ENCODE data around the gene NEUROD4.

NEUROD4 gene

DNA sequence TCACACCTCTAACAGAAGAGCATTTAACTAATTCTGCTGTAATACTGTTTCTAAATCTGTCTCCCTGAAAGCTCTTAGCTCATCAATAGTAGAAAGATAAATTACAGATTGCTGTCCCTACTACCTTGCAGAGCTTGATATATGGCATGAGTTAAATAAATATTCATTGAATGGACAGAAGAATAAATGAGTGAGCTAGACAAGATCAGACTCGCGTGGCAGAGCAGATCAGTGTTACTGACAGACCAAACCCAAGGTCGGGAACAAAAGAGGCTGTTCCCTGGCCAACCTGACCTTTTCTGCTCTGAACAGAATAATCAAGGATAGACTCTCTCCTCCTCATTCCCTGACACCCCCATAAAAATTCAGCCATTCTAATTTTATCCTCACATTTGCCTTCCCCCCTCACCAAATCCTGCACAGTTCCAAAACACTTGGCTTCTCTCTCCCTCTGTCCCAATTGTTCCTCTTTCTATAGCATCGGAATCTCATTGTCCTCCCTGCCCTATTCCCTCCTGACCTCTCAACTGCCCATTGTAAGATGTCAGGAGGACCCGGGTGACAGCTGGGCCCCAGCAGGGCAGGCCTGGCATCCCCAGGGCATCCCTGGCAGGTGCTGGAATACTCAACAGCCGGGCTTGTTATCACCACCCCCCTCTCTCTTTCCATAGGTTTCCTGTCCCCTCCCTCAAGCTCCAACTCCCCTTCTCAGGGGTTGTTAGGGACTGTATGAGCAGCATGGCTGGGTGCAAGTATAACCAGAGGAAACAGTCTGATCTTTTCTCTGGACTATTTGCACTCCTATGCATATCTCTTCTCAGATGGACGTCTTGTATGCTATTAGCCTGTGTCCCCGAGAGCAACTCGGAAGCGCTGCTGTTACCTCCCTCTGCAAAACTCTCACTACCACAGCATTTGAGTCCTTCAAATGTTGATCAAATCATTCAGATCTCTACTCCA lies 19.9 kb downstream of the NEUROD4 start:
- H3K27me3 ChIP-seq (ENCODE audit: insufficient read depth, low read length) = no peaks in the 10 kb centered on the region

DNA sequence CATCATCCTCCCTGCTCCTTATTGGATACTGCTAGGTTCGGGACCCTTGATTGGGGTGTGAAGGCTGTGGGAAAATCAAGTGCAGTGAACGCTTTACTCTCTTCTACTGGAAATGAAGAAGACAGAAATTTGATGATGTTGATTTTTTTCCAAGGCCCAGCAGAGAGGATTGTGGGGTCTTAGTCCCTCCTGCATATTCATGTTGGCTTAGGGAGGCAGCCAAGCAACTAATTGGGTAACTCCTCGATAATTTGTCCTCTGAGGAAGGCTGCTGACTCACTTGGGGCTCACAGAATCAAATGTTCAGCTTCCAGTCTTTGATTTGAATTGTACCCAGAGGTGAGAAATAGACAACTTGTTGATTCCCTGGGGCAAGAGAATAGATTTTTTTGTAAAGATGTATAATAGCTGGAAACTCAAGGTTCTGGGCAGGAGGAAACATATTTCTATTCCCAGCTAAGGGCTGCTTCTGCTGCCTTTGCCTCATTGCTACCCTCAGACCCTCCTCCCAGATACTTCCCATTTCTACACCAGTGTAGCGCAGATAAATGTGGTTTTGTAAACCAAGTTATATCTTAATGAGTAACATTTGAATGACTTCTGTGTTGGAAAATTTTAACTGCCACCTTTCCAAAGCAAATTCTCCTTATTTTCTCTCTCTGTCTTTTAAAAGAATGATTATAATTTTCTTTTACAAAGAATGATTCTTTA lies 21.7 kb downstream of the NEUROD4 start:
- Histone ChIP-seq H3K27ac (ENCODE audit: low read length) (no peak overlapping the region), H3K27me3 (ENCODE audit: insufficient read depth, low read length) (no peaks in the 10 kb centered on the region), H3K4me1 (ENCODE audit: insufficient read depth, low read length) (peaks cover 12% of the 10 kb centered on the region; the same call in 1 of the 2 replicates), H3K4me3 (ENCODE audit: low read length) (no peak overlapping the region), H3K36me3 (ENCODE audit: insufficient read depth, low read depth, low read length) (no peaks in the 10 kb centered on the region), H3K9ac (ENCODE audit: low read depth, low read length) (no peak overlapping the region), H3K9me3 (ENCODE audit: insufficient read depth, low read depth, low read length) (no peaks in the 10 kb centered on the region)

More for the DNA sequence above, 19.9 kb downstream of the NEUROD4 start:
- H3K36me3 ChIP-seq (ENCODE audit: insufficient read depth, low read depth, low read length) = no peaks in the 10 kb centered on the region
- H3K4me1 ChIP-seq (ENCODE audit: insufficient read depth, low read length) = peaks cover 8% of the 10 kb centered on the region; the same call in 1 of the 2 replicates
- no peak overlapping the region for H3K27ac ChIP-seq (ENCODE audit: low read length)
- H3K9me3 ChIP-seq (ENCODE audit: insufficient read depth, low read depth, low read length) = no peaks in the 10 kb centered on the region
- H3K9ac ChIP-seq (ENCODE audit: low read depth, low read length) = no peak overlapping the region
- no peak overlapping the region for H3K4me3 ChIP-seq (ENCODE audit: low read length)

DNA sequence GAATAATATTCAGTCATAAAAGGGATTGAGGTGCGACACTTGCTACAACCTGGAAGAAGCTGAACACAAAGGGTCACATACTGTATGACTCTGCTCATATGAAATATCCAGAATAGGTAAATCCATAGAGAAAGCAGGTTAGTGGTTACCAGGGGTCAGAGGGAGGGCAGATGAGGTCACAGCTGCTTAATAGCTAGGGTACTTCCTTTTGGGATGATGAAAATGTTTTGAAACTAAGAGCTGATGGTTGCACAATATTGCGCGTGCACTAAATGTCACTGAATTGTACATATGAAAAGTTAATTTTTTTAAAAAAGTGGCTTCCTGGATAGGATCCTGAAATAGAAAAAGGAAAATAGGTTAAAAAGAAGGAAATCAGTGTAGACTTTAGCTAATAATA lies 23.8 kb downstream of the NEUROD4 start:
- peaks cover 12% of the 10 kb centered on the region; the same call in 1 of the 2 replicates for H3K4me1 ChIP-seq (ENCODE audit: insufficient read depth, low read length)
- no peak overlapping the region for H3K9ac ChIP-seq (ENCODE audit: low read depth, low read length)
- no peaks in the 10 kb centered on the region for H3K36me3 ChIP-seq (ENCODE audit: insufficient read depth, low read depth, low read length)
- no peak overlapping the region for H3K27ac ChIP-seq (ENCODE audit: low read length)
- no peak overlapping the region; the same call in 1 of the 2 replicates for H3K4me3 ChIP-seq (ENCODE audit: low read length)
- no peaks in the 10 kb centered on the region for H3K9me3 ChIP-seq (ENCODE audit: insufficient read depth, low read depth, low read length)
- H3K27me3 ChIP-seq (ENCODE audit: insufficient read depth, low read length) = no peaks in the 10 kb centered on the region

DNA sequence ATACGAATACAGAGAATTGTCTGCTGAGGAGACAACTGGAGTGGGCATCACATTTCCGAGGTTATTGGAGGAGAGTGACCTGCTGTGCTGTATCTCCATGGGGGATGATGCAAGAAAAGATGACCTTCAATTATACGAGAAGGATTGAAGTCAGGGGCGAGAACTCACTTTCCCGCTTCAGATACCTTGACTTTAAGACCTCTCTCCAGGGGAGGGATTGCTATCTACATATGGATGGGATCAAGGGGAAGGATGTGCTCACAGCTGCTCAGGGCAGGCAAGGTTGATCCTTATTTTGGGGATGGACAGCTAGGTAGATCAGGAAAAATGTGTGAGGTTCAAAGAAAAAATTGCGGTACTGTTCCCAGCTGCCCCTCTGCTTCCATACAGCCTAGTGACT lies 24.4 kb downstream of the NEUROD4 start:
- no peak overlapping the region for H3K27ac ChIP-seq (ENCODE audit: low read length)
- no peak overlapping the region for H3K9ac ChIP-seq (ENCODE audit: low read depth, low read length)
- no peaks in the 10 kb centered on the region for H3K9me3 ChIP-seq (ENCODE audit: insufficient read depth, low read depth, low read length)
- H3K4me1 ChIP-seq (ENCODE audit: insufficient read depth, low read length) = peaks cover 11% of the 10 kb centered on the region; the same call in 1 of the 2 replicates
- no peaks in the 10 kb centered on the region for H3K36me3 ChIP-seq (ENCODE audit: insufficient read depth, low read depth, low read length)
- no peaks in the 10 kb centered on the region for H3K27me3 ChIP-seq (ENCODE audit: insufficient read depth, low read length)
- H3K4me3 ChIP-seq (ENCODE audit: low read length) = peak overlapping the region; percentile 11; the same call in 1 of the 2 replicates

DNA sequence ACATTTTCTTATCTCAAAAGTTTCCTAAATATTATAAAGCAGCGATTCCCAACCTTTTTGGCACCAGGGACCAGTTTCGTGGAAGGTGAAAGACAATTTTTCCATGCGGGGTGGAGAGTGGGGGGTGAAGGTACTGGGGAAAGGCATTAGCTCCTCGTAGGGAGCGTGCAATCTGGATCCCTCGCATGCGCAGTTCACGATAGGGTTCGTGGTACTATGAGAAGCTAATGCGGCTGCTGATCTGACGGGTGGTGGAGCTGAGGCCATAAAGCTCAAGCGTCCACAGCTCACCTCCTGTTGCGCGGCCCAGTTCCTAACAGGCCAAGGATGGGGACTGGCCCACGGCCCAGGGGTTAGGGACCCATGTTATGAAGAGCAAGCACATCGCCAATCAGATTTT lies 29.9 kb downstream of the NEUROD4 start:
- Histone ChIP-seq H3K27ac (ENCODE audit: low read length) (no peak overlapping the region), H3K27me3 (ENCODE audit: insufficient read depth, low read length) (no peaks in the 10 kb centered on the region), H3K4me3 (ENCODE audit: low read length) (no peak overlapping the region), H3K9ac (ENCODE audit: low read depth, low read length) (no peak overlapping the region), H3K36me3 (ENCODE audit: insufficient read depth, low read depth, low read length) (no peaks in the 10 kb centered on the region), H3K4me1 (ENCODE audit: insufficient read depth, low read length) (peaks cover 4% of the 10 kb centered on the region; the same call in 1 of the 2 replicates), H3K9me3 (ENCODE audit: insufficient read depth, low read depth, low read length) (no peaks in the 10 kb centered on the region)

DNA sequence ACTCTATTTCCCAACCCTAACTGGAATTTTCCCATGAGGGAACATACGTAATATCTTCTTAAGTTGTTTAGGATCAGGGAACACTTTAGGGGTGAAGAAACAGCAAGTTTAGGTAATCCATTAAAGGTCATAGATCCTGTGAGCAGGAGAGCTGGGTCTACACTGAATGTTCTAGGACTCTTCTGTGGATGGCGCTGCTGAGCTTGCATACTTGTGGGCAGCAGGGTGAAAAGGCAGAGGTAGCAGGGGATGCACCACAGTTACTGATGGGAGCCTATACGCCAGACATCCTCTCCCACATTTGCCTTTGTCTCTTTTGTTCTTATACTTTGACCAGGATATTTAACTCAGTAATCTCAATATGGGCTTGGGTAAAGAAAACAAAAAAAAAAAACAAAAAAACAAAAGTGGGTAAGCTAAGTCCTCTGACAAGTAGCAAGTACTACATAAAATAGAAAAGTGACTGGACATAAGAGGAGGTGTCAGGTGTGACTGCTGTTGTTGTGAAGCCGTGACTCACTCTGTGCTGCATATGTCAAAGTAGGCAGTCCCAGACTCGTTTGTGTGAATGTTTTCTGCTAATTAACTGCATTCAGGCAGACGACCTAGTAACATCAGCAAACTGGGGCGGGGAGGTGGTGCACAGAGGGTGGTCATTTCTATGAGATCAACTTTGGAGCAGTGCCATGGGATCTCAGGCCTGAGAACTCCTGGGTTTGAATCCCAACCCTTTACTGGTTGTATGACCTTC lies 31.6 kb downstream of the NEUROD4 start:
- no peak overlapping the region for H3K4me3 ChIP-seq (ENCODE audit: low read length)
- no peaks in the 10 kb centered on the region for H3K27me3 ChIP-seq (ENCODE audit: insufficient read depth, low read length)
- H3K9me3 ChIP-seq (ENCODE audit: insufficient read depth, low read depth, low read length) = no peaks in the 10 kb centered on the region
- H3K27ac ChIP-seq (ENCODE audit: low read length) = no peak overlapping the region
- H3K4me1 ChIP-seq (ENCODE audit: insufficient read depth, low read length) = no peaks in the 10 kb centered on the region
- H3K36me3 ChIP-seq (ENCODE audit: insufficient read depth, low read depth, low read length) = no peaks in the 10 kb centered on the region
- H3K9ac ChIP-seq (ENCODE audit: low read depth, low read length) = no peak overlapping the region

DNA sequence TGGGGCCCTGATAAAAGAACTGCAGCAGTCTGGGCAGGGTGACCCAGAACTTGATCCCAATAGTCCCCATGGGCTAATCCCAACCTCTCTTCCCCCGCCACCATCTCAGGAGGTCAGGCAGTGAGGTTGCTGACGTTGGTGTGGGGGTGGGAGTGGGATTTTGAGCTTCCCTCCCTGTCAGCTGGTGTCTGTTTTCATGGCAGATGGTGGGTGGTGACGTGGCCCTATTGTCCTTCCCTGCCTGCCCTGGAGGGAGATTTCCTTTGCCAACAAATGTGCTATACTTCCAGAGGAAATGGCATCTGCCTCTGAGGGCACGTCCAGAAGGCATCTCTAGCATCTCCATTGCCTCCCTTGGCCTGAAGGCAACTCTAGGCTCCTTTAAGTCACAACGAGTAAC lies 37.7 kb downstream of the NEUROD4 start:
- no peaks in the 10 kb centered on the region for H3K36me3 ChIP-seq (ENCODE audit: insufficient read depth, low read depth, low read length)
- H3K27ac ChIP-seq (ENCODE audit: low read length) = no peak overlapping the region
- H3K9ac ChIP-seq (ENCODE audit: low read depth, low read length) = no peak overlapping the region
- peaks cover 7% of the 10 kb centered on the region for H3K4me1 ChIP-seq (ENCODE audit: insufficient read depth, low read length)
- no peaks in the 10 kb centered on the region for H3K9me3 ChIP-seq (ENCODE audit: insufficient read depth, low read depth, low read length)
- H3K4me3 ChIP-seq (ENCODE audit: low read length) = no peak overlapping the region
- no peaks in the 10 kb centered on the region for H3K27me3 ChIP-seq (ENCODE audit: insufficient read depth, low read length)

DNA sequence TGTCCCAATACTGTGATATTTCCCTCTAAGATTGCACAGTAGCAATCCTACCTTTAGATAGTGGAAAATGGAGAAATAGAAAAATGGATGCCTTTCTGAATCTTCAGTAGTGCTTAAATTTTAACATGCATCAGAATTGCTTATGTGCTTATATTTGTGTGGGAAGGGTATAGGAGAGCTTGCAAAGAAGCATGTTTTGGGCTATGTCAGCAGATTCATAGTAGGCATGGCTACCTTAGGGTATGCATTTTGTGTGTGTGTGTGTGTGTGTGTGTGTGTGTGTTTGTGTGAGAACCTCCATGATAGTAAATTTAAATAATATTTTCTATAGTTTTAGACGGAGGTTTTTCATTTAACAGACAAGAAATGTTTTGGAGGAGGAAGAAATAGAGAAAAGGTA lies 38.3 kb downstream of the NEUROD4 start:
- Histone ChIP-seq H3K4me3 (ENCODE audit: low read length) (no peak overlapping the region), H3K27me3 (ENCODE audit: insufficient read depth, low read length) (no peaks in the 10 kb centered on the region), H3K4me1 (ENCODE audit: insufficient read depth, low read length) (peaks cover 7% of the 10 kb centered on the region), H3K9me3 (ENCODE audit: insufficient read depth, low read depth, low read length) (no peaks in the 10 kb centered on the region), H3K9ac (ENCODE audit: low read depth, low read length) (no peak overlapping the region), H3K36me3 (ENCODE audit: insufficient read depth, low read depth, low read length) (no peaks in the 10 kb centered on the region), H3K27ac (ENCODE audit: low read length) (no peak overlapping the region)

DNA sequence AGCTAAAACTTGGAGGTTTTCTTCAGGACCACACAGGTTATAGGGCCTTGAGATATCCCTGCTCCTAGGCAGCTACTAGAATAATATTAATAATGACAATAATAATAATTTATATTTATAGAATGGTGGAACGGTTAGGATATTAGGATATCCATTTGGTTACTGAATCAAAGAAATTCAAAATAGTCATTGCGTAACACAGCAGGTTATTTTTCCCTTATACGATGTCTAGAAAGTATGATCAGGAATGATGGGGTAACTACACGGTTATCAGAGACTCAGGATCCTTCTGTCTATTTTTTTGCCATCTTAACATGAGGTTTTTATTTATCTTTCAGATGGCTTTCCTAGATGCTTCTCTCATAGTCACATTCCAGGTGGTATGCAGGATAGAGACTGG lies 39.0 kb downstream of the NEUROD4 start:
- no peak overlapping the region for H3K27ac ChIP-seq (ENCODE audit: low read length)
- peaks cover 7% of the 10 kb centered on the region for H3K4me1 ChIP-seq (ENCODE audit: insufficient read depth, low read length)
- H3K9ac ChIP-seq (ENCODE audit: low read depth, low read length) = no peak overlapping the region
- H3K27me3 ChIP-seq (ENCODE audit: insufficient read depth, low read length) = no peaks in the 10 kb centered on the region
- no peak overlapping the region for H3K4me3 ChIP-seq (ENCODE audit: low read length)
- no peaks in the 10 kb centered on the region for H3K9me3 ChIP-seq (ENCODE audit: insufficient read depth, low read depth, low read length)
- H3K36me3 ChIP-seq (ENCODE audit: insufficient read depth, low read depth, low read length) = no peaks in the 10 kb centered on the region

DNA sequence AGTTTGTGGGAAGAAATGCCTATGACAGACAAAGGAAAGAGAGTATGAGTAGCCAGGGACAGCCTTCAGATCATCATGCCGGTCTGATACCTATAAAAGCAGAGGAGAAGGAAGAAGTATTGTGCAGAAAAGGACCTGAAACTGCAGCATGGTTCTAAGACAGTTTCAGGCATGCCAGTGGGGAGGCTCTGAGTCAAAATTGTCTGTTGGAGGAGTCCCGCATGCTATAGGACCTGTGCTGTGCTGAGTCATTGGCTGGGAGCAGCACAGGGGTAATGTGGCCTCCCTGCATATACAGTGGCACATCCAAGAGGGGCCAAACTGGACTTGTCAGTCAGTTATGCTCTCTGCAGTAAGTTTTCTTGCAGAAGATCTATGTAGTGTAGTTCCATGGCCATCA lies 40.7 kb downstream of the NEUROD4 start:
- peaks cover 7% of the 10 kb centered on the region for H3K4me1 ChIP-seq (ENCODE audit: insufficient read depth, low read length)
- no peak overlapping the region for H3K9ac ChIP-seq (ENCODE audit: low read depth, low read length)
- no peaks in the 10 kb centered on the region for H3K27me3 ChIP-seq (ENCODE audit: insufficient read depth, low read length)
- no peaks in the 10 kb centered on the region for H3K36me3 ChIP-seq (ENCODE audit: insufficient read depth, low read depth, low read length)
- H3K27ac ChIP-seq (ENCODE audit: low read length) = no peak overlapping the region
- no peak overlapping the region for H3K4me3 ChIP-seq (ENCODE audit: low read length)
- H3K9me3 ChIP-seq (ENCODE audit: insufficient read depth, low read depth, low read length) = no peaks in the 10 kb centered on the region

DNA sequence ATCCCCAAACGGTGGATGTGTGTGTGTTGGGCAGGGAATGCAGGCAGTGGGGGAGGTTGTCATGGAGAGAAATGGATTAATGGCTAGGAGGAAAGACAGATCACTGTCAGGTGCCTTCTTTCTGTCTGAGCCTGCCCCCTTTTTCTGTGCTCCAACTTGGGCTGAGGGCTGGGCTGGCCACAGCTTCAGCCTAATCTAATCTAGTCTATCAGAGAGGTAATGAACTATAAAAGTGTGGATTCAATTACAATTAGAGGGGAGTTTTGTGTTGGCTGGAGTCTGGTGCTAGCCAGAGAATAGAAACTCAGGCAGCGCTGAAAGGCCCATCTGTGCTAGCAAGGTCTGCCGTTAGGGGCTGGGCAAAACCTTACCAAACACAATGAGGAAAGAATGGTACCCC lies 41.2 kb downstream of the NEUROD4 start:
- Histone ChIP-seq H3K9ac (ENCODE audit: low read depth, low read length) (no peak overlapping the region), H3K27me3 (ENCODE audit: insufficient read depth, low read length) (no peaks in the 10 kb centered on the region), H3K27ac (ENCODE audit: low read length) (no peak overlapping the region), H3K36me3 (ENCODE audit: insufficient read depth, low read depth, low read length) (no peaks in the 10 kb centered on the region), H3K4me1 (ENCODE audit: insufficient read depth, low read length) (peaks cover 7% of the 10 kb centered on the region), H3K9me3 (ENCODE audit: insufficient read depth, low read depth, low read length) (no peaks in the 10 kb centered on the region), H3K4me3 (ENCODE audit: low read length) (no peak overlapping the region)
